Tibial nerve (tissue), 4 donors: ENCODE measurements around the gene ABCB1.

Source experiments
- CTCF ChIP-seq, 5 experiments: fragments of 200-600 bp in 3 of 5; fragments of 450-650 bp in 2 of 5; sonication (generic) in 3 of 5; IDR thresholded peaks; one replicate each; pipeline ENCODE4 v1.5.1; 2016 to 2019; ENCODE audit warnings: antibody characterized with exemption in 5 of 5, mild to moderate bottlenecking in 3 of 5, moderate library complexity in 2 of 5
- EP300 ChIP-seq, 2 donors: sonication (generic); formaldehyde crosslinking; IDR thresholded peaks; one replicate each; pipeline ENCODE4 v1.6.1; 2017; ENCODE audit warnings: antibody characterized with exemption in 2 of 2, mild to moderate bottlenecking in 1 of 2
- POLR2A ChIP-seq, 2 donors: fragments of 450-650 bp; IDR thresholded peaks; one replicate each; pipeline ENCODE4 v1.6.1; 2017; ENCODE audit warnings: antibody characterized with exemption in 2 of 2, mild to moderate bottlenecking in 2 of 2, moderate library complexity in 2 of 2

- TF ChIP-seq CTCF (IDR thresholded peaks at IDR 0.05) (no peak), POLR2A (IDR thresholded peaks at IDR 0.05) (no peak), EP300 (IDR thresholded peaks at IDR 0.05) (no peak)
Observed at GRCh38 chr7:87580636-87581035, 20.0 kb downstream of the ABCB1 start.
